ENCODE data around the gene DRP2.

GRCh38 chrX:101223226-101223625, 3.6 kb downstream of the DRP2 start:
- no peak for TF ChIP-seq CTCF (IDR thresholded peaks at IDR 0.05)
- TF ChIP-seq EP300 (IDR thresholded peaks at IDR 0.05; ENCODE audit: borderline replicate concordance in 1 of 2, low read depth in 1 of 2, low read length in 1 of 2), result no peak
- TF ChIP-seq NRF1 (IDR thresholded peaks at IDR 0.05; ENCODE audit: low read depth, low read length), result no peak
- no peak for TF ChIP-seq REST (IDR thresholded peaks at IDR 0.05; ENCODE audit: low read depth, low read length)
- no peak for TF ChIP-seq ELF1 (IDR thresholded peaks at IDR 0.05)
- no peak for TF ChIP-seq RFX5 (IDR thresholded peaks at IDR 0.05; ENCODE audit: low read length)
- TF ChIP-seq USF2 (IDR thresholded peaks at IDR 0.05; ENCODE audit: borderline replicate concordance, low read depth, low read length), result no peak
- TF ChIP-seq YY1 (IDR thresholded peaks at IDR 0.05; ENCODE audit: low read depth), result no peak
- no peak for TF ChIP-seq EZH2phosphoT487 (IDR thresholded peaks at IDR 0.05; ENCODE audit: borderline replicate concordance, low read depth)
- no peak for TF ChIP-seq MAX (IDR thresholded peaks at IDR 0.05; ENCODE audit: low read depth)
- no peak for TF ChIP-seq FOXM1 (IDR thresholded peaks at IDR 0.05; ENCODE audit: low read depth)
- no peak for TF ChIP-seq SMC3 (IDR thresholded peaks at IDR 0.05; ENCODE audit: low read depth, low read length)
- TF ChIP-seq TAF1 (IDR thresholded peaks at IDR 0.05; ENCODE audit: borderline replicate concordance, low read depth, low read length), result no peak
